GM20431 (cell line): ENCODE results near the gene CFAP91.

Experiments
- in situ Hi-C: fragments of 300-500 bp; cut with MseI, MboI; formaldehyde crosslinking; loops from one replicate; pipeline ENCODE4 v1.15.0; 2020; ENCODE audit warnings: low sequenced_read_pairs; ENCODE audit not compliant: unreplicated experiment

CFAP91 gene

GRCh38 chr3:119676771-119677640 is 25.8 kb upstream of the CFAP91 start, which contains the start of gene COX17:
Gene COX17 (minus strand): TSS chr3:119677406. CDS start chr3:119677310, 96 bp downstream.
- in situ Hi-C loops, result loop anchor here (25.0 kb wide), 2 partner anchors 390 to 790 kb away; partner anchors contain the start of gene ARHGAP31

- in situ Hi-C loops, result loop anchor here (25.0 kb wide), 2 partner anchors 390 to 790 kb away; partner anchors contain the start of gene ARHGAP31
These were observed 25.2 kb upstream of the CFAP91 start for GRCh38 chr3:119677641-119677934.

GRCh38 chr3:119678209-119678608 is 24.6 kb upstream of the CFAP91 start:
- in situ Hi-C loops, result loop anchor here (25.0 kb wide), 2 partner anchors 391 to 791 kb away; partner anchors contain the start of gene ARHGAP31

- in situ Hi-C loops, result loop anchor here (25.0 kb wide), 2 partner anchors 393 to 793 kb away; partner anchors contain the start of gene ARHGAP31
These were observed 22.9 kb upstream of the CFAP91 start for GRCh38 chr3:119679874-119680273.

GRCh38 chr3:119681279-119681678 is 21.5 kb upstream of the CFAP91 start:
- in situ Hi-C loops, result loop anchor here (25.0 kb wide), 2 partner anchors 394 to 794 kb away; partner anchors contain the start of gene ARHGAP31

- in situ Hi-C loops, result loop anchor here (25.0 kb wide), 2 partner anchors 396 to 796 kb away; partner anchors contain the start of gene ARHGAP31
These were observed 19.4 kb upstream of the CFAP91 start for GRCh38 chr3:119683421-119683820.

- in situ Hi-C loops, result loop anchor here (25.0 kb wide), 2 partner anchors 403 to 803 kb away; partner anchors contain the start of gene ARHGAP31
These were observed 12.7 kb upstream of the CFAP91 start for GRCh38 chr3:119690043-119690656.

GRCh38 chr3:119695480-119695879 is 7.3 kb upstream of the CFAP91 start:
- in situ Hi-C loops, result loop anchor here (25.0 kb wide), 2 partner anchors 408 to 808 kb away; partner anchors contain the start of gene ARHGAP31

- in situ Hi-C loops, result loop anchor here (25.0 kb wide), 2 partner anchors 410 to 810 kb away; partner anchors contain the start of gene ARHGAP31
These were observed 5.4 kb upstream of the CFAP91 start for GRCh38 chr3:119697394-119697793.

- in situ Hi-C loops, result no loop called here
These were observed 2.4 kb upstream of the CFAP91 start for GRCh38 chr3:119700269-119700919.

GRCh38 chr3:119700920-119701734 is 1.7 kb upstream of the CFAP91 start:
- in situ Hi-C loops, result no loop called here

GRCh38 chr3:119703820-119704531 is 1.2 kb downstream of the CFAP91 start:
- in situ Hi-C loops, result no loop called here

GRCh38 chr3:119715105-119715504 is 12.3 kb downstream of the CFAP91 start:
- in situ Hi-C loops, result no loop called here

- in situ Hi-C loops, result no loop called here
These were observed 14.2 kb downstream of the CFAP91 start for GRCh38 chr3:119716998-119717397.

GRCh38 chr3:119717520-119717919 is 14.7 kb downstream of the CFAP91 start:
- in situ Hi-C loops, result no loop called here

- in situ Hi-C loops, result no loop called here
These were observed 20.2 kb downstream of the CFAP91 start for GRCh38 chr3:119723022-119723421.

GRCh38 chr3:119726909-119727308 is 24.1 kb downstream of the CFAP91 start:
- in situ Hi-C loops, result no loop called here

- in situ Hi-C loops, result no loop called here
These were observed 27.2 kb downstream of the CFAP91 start for GRCh38 chr3:119729996-119730395.
